ENCODE results near the gene KRT82. TPM values are rescaled to one million over a fixed set of nuclear protein-coding genes. Genes with fewer than 3 reads are reported as not detected.

The KRT82 gene
- total RNA-seq, 4 donors from 2014 or later = 0.46 to 10.3 TPM; not detected in 2

DNA sequence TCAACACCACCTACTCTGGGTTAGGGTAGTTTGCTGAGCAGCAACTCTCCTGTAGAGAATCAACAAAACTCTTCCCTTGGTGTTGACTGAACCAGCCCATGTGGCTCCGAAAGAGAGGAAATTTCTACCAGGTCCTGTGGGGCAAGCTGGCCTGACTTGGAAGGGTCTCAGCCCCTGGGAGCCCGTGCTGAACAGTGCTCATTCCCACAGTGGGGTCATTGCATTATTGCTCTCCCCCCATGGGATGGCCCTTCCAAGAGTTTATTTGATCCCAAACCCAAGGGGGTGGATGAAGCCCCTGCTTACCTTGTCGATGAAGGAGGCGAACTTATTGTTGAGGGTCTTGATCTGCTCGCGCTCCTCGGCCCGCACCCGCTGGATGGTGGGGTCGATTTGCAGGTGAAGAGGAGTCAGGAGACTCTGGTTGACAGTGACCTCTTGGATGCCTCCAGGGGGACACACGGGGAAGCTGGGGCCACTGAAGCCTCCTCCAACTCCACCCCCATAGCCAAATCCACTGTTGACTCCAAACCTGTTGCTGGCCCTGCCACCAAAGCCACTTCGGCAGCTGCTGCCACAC lies 27.5 kb upstream of the KRT82 start:
- intact Hi-C loops (cut with DNase I; ENCODE audit: low total_unique reads) = no loop called here
- DNase-seq (ENCODE audit: low spot score in 2 of 2) = peak in 1 of 2 donors; percentile 70
- no peak overlapping the region for H3K4me3 ChIP-seq (ENCODE audit: low read depth, poor library complexity, severe bottlenecking)
- WGBS, 2 donors = 90 to 94% methylated on average over 12 of the region's 12 CpGs
- TF ChIP-seq CTCF (IDR thresholded peaks at IDR 0.05) = no peak
- TF ChIP-seq POLR2A (IDR thresholded peaks at IDR 0.05) = no peak

DNA sequence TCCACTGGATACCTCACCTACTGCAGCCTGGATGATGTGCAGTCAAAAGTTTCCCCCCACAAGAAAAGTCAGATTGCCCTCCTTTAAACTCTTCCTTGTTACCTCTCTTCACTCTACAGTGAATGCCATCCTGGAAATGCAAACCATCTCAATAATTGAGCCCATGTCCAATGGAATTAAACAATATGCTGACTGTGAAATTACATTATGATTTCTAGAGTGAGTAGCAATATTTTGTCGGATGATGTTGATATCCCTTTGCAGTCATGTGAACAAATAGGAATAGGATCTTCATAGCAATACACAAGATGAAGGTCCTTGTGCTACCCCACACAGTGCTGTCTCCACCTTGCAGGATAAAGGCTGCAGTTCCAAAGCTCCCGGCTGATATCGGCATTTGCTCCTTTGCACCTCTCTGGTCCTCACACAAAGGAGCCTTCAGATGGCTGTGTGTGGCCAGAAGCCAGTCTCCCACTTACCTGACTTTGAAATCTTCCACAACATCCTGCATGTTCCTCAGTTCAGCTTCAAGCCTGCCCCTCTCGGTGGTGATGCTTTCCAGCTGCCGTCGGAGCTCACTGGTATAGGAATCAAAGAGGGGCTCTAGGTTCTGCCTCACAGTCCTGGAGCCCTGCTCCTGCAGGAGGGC lies 26.5 kb upstream of the KRT82 start:
- 88 to 92% methylated on average over 6 of the region's 6 CpGs for WGBS, 2 donors
- DNase-seq (ENCODE audit: low spot score in 2 of 2) = peak in 1 of 2 donors; percentile 50
- H3K4me3 ChIP-seq (ENCODE audit: low read depth, poor library complexity, severe bottlenecking) = no peak overlapping the region
- TF ChIP-seq POLR2A (IDR thresholded peaks at IDR 0.05) = no peak
- no peak for TF ChIP-seq CTCF (IDR thresholded peaks at IDR 0.05)
- intact Hi-C loops (cut with DNase I; ENCODE audit: low total_unique reads) = no loop called here

DNA sequence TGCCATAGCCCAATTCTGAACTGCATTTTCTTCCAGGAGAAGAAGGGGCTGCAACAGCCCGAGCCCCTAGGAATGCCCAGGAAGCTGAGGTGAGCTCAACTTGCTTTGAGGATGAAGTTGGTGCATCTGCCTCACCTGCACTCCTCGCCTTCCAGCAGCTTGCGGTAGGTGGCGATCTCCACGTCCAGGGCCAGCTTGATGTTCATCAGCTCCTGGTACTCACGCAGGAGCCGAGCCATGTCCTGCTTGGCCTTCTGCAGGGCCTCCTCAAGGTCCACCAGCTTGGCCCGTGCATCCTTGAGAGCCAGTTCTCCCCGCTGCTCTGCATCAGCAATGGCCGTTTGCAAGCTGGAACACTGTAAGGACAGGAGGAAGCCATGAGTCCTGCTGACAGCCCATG lies 22.0 kb upstream of the KRT82 start:
- no peak for TF ChIP-seq CTCF (IDR thresholded peaks at IDR 0.05)
- DNase-seq (ENCODE audit: low spot score in 2 of 2) = no peak
- intact Hi-C loops (cut with DNase I; ENCODE audit: low total_unique reads) = no loop called here
- no peak overlapping the region for H3K4me3 ChIP-seq (ENCODE audit: low read depth, poor library complexity, severe bottlenecking)
- 85 to 97% methylated on average over 10 of the region's 10 CpGs for WGBS, 2 donors

- no peak overlapping the region for H3K4me3 ChIP-seq (ENCODE audit: low read depth, poor library complexity, severe bottlenecking)
- intact Hi-C loops (cut with DNase I; ENCODE audit: low total_unique reads) = no loop called here
- TF ChIP-seq CTCF (IDR thresholded peaks at IDR 0.05) (no peak), POLR2A (IDR thresholded peaks at IDR 0.05) (no peak)
- DNase-seq (ENCODE audit: low spot score in 2 of 2) = no peak
- 52 to 69% methylated on average over 1 of the region's 1 CpG for WGBS, 2 donors
Observed at GRCh38 chr12:52427083-52427482, 20.9 kb upstream of the KRT82 start.

DNA sequence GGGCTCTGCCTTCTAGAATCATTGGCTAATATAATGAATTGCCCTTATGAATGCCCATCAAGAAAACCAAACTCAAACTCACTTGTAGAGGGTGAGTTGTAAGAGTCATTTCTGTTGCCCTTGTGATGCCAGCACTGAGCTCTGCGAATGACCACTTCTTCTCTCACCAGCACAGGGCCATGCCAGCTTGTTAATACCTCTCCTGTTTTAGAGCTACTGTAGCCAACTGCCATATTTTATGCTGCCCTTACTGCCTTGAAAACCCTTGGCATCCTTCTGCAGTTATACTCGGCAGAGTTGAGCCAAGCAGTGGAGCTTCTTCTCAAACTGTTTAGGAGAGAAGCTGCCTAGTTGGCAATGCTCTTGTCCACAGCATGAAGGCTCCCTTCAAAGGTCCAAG lies 19.9 kb upstream of the KRT82 start:
- intact Hi-C loops (cut with DNase I; ENCODE audit: low total_unique reads) = no loop called here
- TF ChIP-seq CTCF (IDR thresholded peaks at IDR 0.05) (no peak), POLR2A (IDR thresholded peaks at IDR 0.05) (no peak)
- no peak for DNase-seq (ENCODE audit: low spot score in 2 of 2)
- 77 to 85% methylated on average over 2 of the region's 2 CpGs for WGBS, 2 donors
- H3K4me3 ChIP-seq (ENCODE audit: low read depth, poor library complexity, severe bottlenecking) = no peak overlapping the region

GRCh38 chr12:52425466-52425865 lies 19.3 kb upstream of the KRT82 start:
- no peak for DNase-seq (ENCODE audit: low spot score in 2 of 2)
- no peak for TF ChIP-seq POLR2A (IDR thresholded peaks at IDR 0.05)
- no peak for TF ChIP-seq CTCF (IDR thresholded peaks at IDR 0.05)
- WGBS, 2 donors = 84 to 94% methylated on average over 5 of the region's 5 CpGs
- no peak overlapping the region for H3K4me3 ChIP-seq (ENCODE audit: low read depth, poor library complexity, severe bottlenecking)
- intact Hi-C loops (cut with DNase I; ENCODE audit: low total_unique reads) = no loop called here

Measured in lower leg skin (tissue), 4 donors.